ENCODE measurements around the gene OR6J1. TPM values are rescaled to one million over a fixed set of nuclear protein-coding genes. Genes with fewer than 3 reads are reported as not detected.
"Not testable (repeated sequence)": the region's sequence is repeated elsewhere in the genome, so short reads cannot be mapped to it uniquely, and the experiment has no call there.

The OR6J1 gene
- total RNA-seq, 1 donor from 2014 or later = not detected

- peaks cover 2% of the 10 kb centered on the region for H3K27me3 Mint-ChIP-seq (ENCODE audit: unreplicated experiment)
- H3K27ac Mint-ChIP-seq (ENCODE audit: unreplicated experiment) = no peak overlapping the region
- DNase-seq = no peak
- peaks cover 4% of the 10 kb centered on the region for H3K4me1 Mint-ChIP-seq (ENCODE audit: low read depth, unreplicated experiment)
- peaks cover 9% of the 10 kb centered on the region for H3K9me3 Mint-ChIP-seq (ENCODE audit: unreplicated experiment)
- TF ChIP-seq, protein P1, sequence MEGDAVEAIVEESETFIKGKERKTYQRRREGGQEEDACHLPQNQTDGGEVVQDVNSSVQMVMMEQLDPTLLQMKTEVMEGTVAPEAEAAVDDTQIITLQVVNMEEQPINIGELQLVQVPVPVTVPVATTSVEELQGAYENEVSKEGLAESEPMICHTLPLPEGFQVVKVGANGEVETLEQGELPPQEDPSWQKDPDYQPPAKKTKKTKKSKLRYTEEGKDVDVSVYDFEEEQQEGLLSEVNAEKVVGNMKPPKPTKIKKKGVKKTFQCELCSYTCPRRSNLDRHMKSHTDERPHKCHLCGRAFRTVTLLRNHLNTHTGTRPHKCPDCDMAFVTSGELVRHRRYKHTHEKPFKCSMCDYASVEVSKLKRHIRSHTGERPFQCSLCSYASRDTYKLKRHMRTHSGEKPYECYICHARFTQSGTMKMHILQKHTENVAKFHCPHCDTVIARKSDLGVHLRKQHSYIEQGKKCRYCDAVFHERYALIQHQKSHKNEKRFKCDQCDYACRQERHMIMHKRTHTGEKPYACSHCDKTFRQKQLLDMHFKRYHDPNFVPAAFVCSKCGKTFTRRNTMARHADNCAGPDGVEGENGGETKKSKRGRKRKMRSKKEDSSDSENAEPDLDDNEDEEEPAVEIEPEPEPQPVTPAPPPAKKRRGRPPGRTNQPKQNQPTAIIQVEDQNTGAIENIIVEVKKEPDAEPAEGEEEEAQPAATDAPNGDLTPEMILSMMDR (IDR thresholded peaks at IDR 0.05; ENCODE audit: partially characterized antibody, unreplicated experiment) = no peak
- H3K36me3 Mint-ChIP-seq (ENCODE audit: unreplicated experiment) = peaks cover 5% of the 10 kb centered on the region
- no peak overlapping the region for H3K4me3 Mint-ChIP-seq (ENCODE audit: unreplicated experiment)
Measured at GRCh38 chr14:22622255-22622654, 21.9 kb downstream of the OR6J1 start.

GRCh38 chr14:22615765-22616164 is 28.4 kb downstream of the OR6J1 start:
- H3K27ac Mint-ChIP-seq (ENCODE audit: unreplicated experiment); DNase-seq; H3K9me3 Mint-ChIP-seq (ENCODE audit: unreplicated experiment); H3K36me3 Mint-ChIP-seq (ENCODE audit: unreplicated experiment); H3K27me3 Mint-ChIP-seq (ENCODE audit: unreplicated experiment); H3K4me3 Mint-ChIP-seq (ENCODE audit: unreplicated experiment): not testable (repeated sequence)
- peaks cover 28% of the 10 kb centered on the region for H3K4me1 Mint-ChIP-seq (ENCODE audit: low read depth, unreplicated experiment)

DNA sequence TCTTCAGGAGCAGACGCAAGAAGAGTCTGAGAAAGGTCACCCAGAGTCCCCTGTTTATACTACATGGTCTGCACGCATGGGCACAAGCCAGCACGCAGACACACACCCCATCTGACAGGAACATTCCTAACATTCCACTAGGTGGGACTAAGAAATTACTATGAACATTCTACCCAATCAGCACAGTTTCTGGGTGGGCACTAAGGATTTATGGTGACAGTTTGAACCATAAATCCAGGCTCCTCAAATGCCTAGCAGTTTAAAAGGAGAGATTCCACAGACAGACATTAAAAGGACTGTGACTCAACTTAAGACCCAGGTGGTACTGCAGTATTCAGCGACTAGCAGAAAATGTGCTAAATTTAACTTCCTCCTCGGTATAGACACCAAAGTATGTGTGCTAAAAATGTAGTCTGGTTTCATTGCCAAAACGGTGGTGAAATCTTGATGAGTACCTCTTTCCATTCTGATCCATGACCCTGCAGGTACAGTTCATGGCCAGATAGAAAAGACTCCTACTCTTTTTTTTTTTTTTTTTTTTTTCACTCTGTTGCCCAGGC is 29.8 kb downstream of the OR6J1 start:
- H3K36me3 Mint-ChIP-seq (ENCODE audit: unreplicated experiment) = peaks cover 5% of the 10 kb centered on the region
- H3K27me3 Mint-ChIP-seq (ENCODE audit: unreplicated experiment) = peaks cover 2% of the 10 kb centered on the region
- TF ChIP-seq, protein P1 (IDR thresholded peaks at IDR 0.05; ENCODE audit: partially characterized antibody, unreplicated experiment) = no peak
- H3K4me3 Mint-ChIP-seq (ENCODE audit: unreplicated experiment) = no peak overlapping the region
- no peak overlapping the region for H3K27ac Mint-ChIP-seq (ENCODE audit: unreplicated experiment)
- H3K9me3 Mint-ChIP-seq (ENCODE audit: unreplicated experiment) = peaks cover 6% of the 10 kb centered on the region
- no peak for DNase-seq
- H3K4me1 Mint-ChIP-seq (ENCODE audit: low read depth, unreplicated experiment) = peaks cover 28% of the 10 kb centered on the region

DNA sequence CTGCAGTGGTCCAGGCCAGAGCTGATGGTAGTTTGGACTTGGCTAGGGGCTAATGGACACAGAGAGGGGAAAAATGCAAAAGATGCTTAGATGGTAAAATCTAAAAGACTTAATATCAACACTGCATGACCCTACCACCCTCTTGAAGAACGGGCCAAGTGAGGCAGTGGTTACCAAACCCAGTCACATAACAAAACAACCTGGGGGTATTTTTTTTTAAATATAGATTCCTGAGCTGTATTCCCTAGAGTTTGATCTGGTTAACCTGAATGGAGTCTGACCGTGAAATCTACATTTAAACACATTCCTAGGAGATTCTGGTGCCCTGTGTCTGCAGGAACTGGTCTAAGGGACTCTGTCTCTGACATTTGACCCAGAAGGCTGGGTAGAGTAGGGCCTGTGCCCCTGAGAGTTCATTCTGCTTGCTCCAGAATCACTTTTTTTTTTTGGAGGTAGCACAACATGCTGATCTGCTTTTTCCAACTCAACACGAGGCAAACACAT is 30.4 kb downstream of the OR6J1 start:
- Mint-ChIP-seq H3K4me1 (ENCODE audit: low read depth, unreplicated experiment) (peaks cover 28% of the 10 kb centered on the region), H3K27ac (ENCODE audit: unreplicated experiment) (no peak overlapping the region), H3K4me3 (ENCODE audit: unreplicated experiment) (no peak overlapping the region), H3K9me3 (ENCODE audit: unreplicated experiment) (peaks cover 4% of the 10 kb centered on the region), H3K27me3 (ENCODE audit: unreplicated experiment) (no peaks in the 10 kb centered on the region), H3K36me3 (ENCODE audit: unreplicated experiment) (peaks cover 5% of the 10 kb centered on the region)
- TF ChIP-seq, protein P1 (IDR thresholded peaks at IDR 0.05; ENCODE audit: partially characterized antibody, unreplicated experiment) = no peak
- no peak for DNase-seq

DNA sequence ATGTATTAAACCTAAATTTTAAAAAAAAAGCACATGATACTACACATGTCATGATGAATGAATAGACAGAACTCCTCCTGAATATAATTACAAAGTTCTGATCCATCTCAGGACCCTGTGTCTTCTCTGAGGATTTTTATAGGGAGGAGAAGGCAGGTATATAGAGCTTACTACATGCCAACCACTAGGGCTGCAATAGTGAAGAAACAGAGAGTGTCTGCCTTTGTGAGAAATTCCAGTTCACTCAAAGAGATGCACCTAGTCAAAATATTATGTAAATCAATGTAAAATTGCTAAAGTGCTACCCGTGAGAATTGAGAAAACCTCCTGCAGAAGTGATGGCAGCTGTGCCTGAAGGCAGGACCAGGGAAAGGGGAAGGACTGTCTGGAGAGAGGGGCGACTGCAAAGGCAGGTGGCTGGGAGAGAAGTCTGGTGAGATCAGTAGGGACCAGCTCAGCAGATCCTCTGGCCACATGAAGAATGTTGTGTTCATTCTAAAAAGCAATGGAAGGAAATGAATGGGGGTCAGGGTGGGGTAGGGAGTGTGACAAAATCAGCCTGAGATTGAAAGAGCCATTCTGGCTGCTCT is 31.0 kb downstream of the OR6J1 start:
- H3K27me3 Mint-ChIP-seq (ENCODE audit: unreplicated experiment) = no peaks in the 10 kb centered on the region
- peaks cover 4% of the 10 kb centered on the region for H3K9me3 Mint-ChIP-seq (ENCODE audit: unreplicated experiment)
- H3K4me1 Mint-ChIP-seq (ENCODE audit: low read depth, unreplicated experiment) = peaks cover 28% of the 10 kb centered on the region
- TF ChIP-seq, protein P1 (IDR thresholded peaks at IDR 0.05; ENCODE audit: partially characterized antibody, unreplicated experiment) = no peak
- no peak overlapping the region for H3K4me3 Mint-ChIP-seq (ENCODE audit: unreplicated experiment)
- no peak overlapping the region for H3K27ac Mint-ChIP-seq (ENCODE audit: unreplicated experiment)
- peaks cover 5% of the 10 kb centered on the region for H3K36me3 Mint-ChIP-seq (ENCODE audit: unreplicated experiment)
- DNase-seq = no peak
